Measurements from ENCODE around the gene XPC.

The XPC gene

DNA sequence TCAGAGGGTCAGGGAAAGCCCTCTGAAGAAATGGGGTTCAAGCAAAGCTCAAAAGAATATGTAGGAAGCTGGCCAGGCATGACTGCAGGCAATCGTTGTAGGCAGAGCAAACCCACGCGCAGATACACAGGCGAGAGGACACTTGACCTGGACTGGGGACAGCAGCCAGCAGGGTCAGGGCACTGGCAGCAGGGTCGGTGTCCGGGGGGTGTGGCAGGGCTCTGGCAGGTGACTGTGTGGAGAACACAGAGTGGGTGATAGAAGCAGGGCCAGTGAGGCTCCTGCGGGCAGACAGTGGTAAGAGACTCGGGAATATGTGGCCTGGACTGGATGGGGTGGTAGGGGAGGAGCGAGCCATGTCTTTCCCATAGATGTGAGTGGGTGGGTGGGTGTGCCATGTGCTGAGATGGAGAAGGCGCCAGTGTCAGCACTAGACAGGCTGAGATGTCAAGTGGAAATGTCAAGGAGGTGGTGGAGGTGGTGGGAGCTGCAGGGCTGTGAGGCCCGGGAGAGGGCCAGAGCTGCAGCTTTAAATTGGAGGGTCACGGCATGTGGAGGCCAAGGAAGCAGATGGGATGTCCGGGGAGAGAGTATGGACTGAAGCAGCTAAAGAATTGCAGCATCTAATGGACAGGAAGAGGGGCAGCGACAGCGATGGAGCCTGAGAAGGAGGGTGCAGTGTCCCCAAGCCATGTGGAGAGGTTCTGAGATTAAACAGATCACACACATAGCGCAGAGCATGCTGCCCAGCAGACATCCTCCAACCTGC lies 40.1 kb downstream of the XPC start:
- DNase-seq (ENCODE audit: low read depth): no peak
- no peak overlapping the region for H3K4me3 ChIP-seq (ENCODE audit: low read depth, low read length)
- in situ Hi-C loops (cut with HindIII; ENCODE audit: low sequenced_read_pairs): no loop called here
- TF ChIP-seq CTCF (IDR thresholded peaks at IDR 0.05; ENCODE audit: low read depth, low read length, missing control alignments): no peak

- DNase-seq (ENCODE audit: low read depth): no peak
- in situ Hi-C loops (cut with HindIII; ENCODE audit: low sequenced_read_pairs): no loop called here
- no peak for TF ChIP-seq CTCF (IDR thresholded peaks at IDR 0.05; ENCODE audit: low read depth, low read length, missing control alignments)
- no peak overlapping the region for H3K4me3 ChIP-seq (ENCODE audit: low read depth, low read length)
These were observed 41.0 kb downstream of the XPC start for GRCh38 chr3:14137445-14137844.

DNA sequence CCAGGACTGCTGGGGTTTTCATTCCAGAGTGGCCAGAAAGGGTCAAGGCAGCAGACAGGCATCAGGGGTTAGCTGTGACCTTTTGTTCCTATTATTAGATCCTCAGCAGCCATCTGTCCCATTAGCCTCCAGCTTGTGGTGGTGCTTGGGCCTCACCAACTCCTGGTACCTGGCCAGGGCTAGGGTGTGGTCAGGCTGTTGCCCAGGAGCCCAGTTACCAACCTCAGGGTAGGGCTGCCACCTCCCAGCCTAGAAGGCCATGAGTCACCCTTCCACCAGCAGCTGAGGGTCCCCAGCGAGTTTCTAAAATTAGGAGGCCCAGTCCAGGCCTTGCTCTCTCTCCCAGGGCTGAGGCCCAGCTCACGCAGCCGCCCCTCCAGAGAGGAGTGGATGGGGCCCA lies 41.4 kb downstream of the XPC start:
- TF ChIP-seq CTCF (IDR thresholded peaks at IDR 0.05; ENCODE audit: low read depth, low read length, missing control alignments): no peak
- no peak overlapping the region for H3K4me3 ChIP-seq (ENCODE audit: low read depth, low read length)
- no peak for DNase-seq (ENCODE audit: low read depth)
- in situ Hi-C loops (cut with HindIII; ENCODE audit: low sequenced_read_pairs): no loop called here

- no peak overlapping the region for H3K4me3 ChIP-seq (ENCODE audit: low read depth, low read length)
- in situ Hi-C loops (cut with HindIII; ENCODE audit: low sequenced_read_pairs): no loop called here
- DNase-seq (ENCODE audit: low read depth): no peak
- TF ChIP-seq CTCF (IDR thresholded peaks at IDR 0.05; ENCODE audit: low read depth, low read length, missing control alignments): no peak
These were observed 42.8 kb downstream of the XPC start for GRCh38 chr3:14135581-14135980.

- in situ Hi-C loops (cut with HindIII; ENCODE audit: low sequenced_read_pairs): no loop called here
- no peak for DNase-seq (ENCODE audit: low read depth)
These were observed 44.1 kb downstream of the XPC start for GRCh38 chr3:14134291-14134690.

GRCh38 chr3:14133876-14134275 lies 44.5 kb downstream of the XPC start:
- no peak for DNase-seq (ENCODE audit: low read depth)
- in situ Hi-C loops (cut with HindIII; ENCODE audit: low sequenced_read_pairs): no loop called here
- H3K4me3 ChIP-seq (ENCODE audit: low read depth, low read length): no peak overlapping the region
- TF ChIP-seq CTCF (IDR thresholded peaks at IDR 0.05; ENCODE audit: low read depth, low read length, missing control alignments): no peak

More at GRCh38 chr3:14134291-14134690, 44.1 kb downstream of the XPC start:
- no peak for TF ChIP-seq CTCF (IDR thresholded peaks at IDR 0.05; ENCODE audit: low read depth, low read length, missing control alignments)
- no peak overlapping the region for H3K4me3 ChIP-seq (ENCODE audit: low read depth, low read length)
